B cell (primary cell): ENCODE results near the gene APOL5. TPM values are rescaled to one million over a fixed set of nuclear protein-coding genes. Genes with fewer than 3 reads are reported as not detected.

Experiments
- ATAC-seq: fragments of 200-7000 bp; cut with Tn5 transposase; one replicate; pipeline ENCODE4 v1.10.0; 2021; ENCODE audit warnings: low read depth, mild to moderate bottlenecking, moderate number of reproducible peaks, moderate library complexity
- CTCF ChIA-PET: fragments of 350-600 bp; sonication (Branson Sonifier 250); formaldehyde crosslinking; loops from one replicate; lab custom pipeline; 2021; ENCODE audit warnings: antibody characterized with exemption, inconsistent platforms; lab: Charles Lee
- POLR2A ChIA-PET: fragments of 350-600 bp; sonication (Branson Sonifier 250); formaldehyde crosslinking; loops from one replicate; lab custom pipeline; 2021; ENCODE audit warnings: antibody characterized with exemption; lab: Charles Lee
- DNase-seq: peaks from one replicate; pipeline ENCODE4 v3.0.0; 2013
- H2AFZ ChIP-seq: 2 replicates; pipeline ENCODE4 v1.6.1; 2012; ENCODE audit warnings: mild to moderate bottlenecking, low read depth, low read length; ENCODE audit not compliant: insufficient read depth, poor library complexity, severe bottlenecking
- H3K27ac ChIP-seq, 2 donors: 1 replicate in 1 of 2; 2 replicates in 1 of 2; pipeline ENCODE4 v1.5.1; 2012 to 2013; ENCODE audit warnings: low read length in 2 of 2, mild to moderate bottlenecking in 2 of 2, moderate library complexity in 1 of 2
- H3K27me3 ChIP-seq, 4 experiments: fragments of 200-600 bp in 1 of 4; sonication (generic) in 1 of 4; replicated peaks in 1 of 4; 1 replicate in 2 of 4; 2 replicates in 2 of 4; pipeline versions ENCODE4 v1.6.1 to v1.7.0; 2013 to 2016; ENCODE audit warnings: low read length in 3 of 4, mild to moderate bottlenecking in 2 of 4, mixed read lengths in 1 of 4, moderate library complexity in 1 of 4; ENCODE audit not compliant: insufficient read depth in 4 of 4, control insufficient read depth in 3 of 4; ENCODE audit errors: control extremely low read depth in 1 of 4
- H3K36me3 ChIP-seq, 2 experiments: replicated peaks in 1 of 2; 1 replicate in 1 of 2; 2 replicates in 1 of 2; pipeline versions ENCODE4 v1.6.1 to v1.7.1; 2013; ENCODE audit warnings: low read length in 1 of 2; ENCODE audit not compliant: insufficient read depth in 2 of 2, control insufficient read depth in 1 of 2; ENCODE audit errors: control extremely low read depth in 1 of 2, extremely low read depth in 1 of 2
- H3K4me1 ChIP-seq, 2 donors: fragments of 200-600 bp in 1 of 2; sonication (generic) in 1 of 2; 1 replicate in 1 of 2; 2 replicates in 1 of 2; pipeline versions ENCODE4 v1.5.1 to v1.6.1; 2013 to 2017; ENCODE audit warnings: low read length in 2 of 2; ENCODE audit not compliant: control insufficient read depth in 2 of 2, insufficient read depth in 2 of 2
- H3K4me2 ChIP-seq: replicated peaks from 2 replicates; pipeline ENCODE3; 2012; ENCODE audit warnings: mild to moderate bottlenecking, low read depth, low read length; ENCODE audit not compliant: poor library complexity, severe bottlenecking
- H3K4me3 ChIP-seq, 5 experiments: fragments of 200-600 bp in 1 of 5; sonication (generic) in 1 of 5; 1 replicate in 3 of 5; 2 replicates in 2 of 5; pipeline versions ENCODE4 v1.5.1 to v1.7.0; 2011 to 2016; ENCODE audit warnings: low read length in 4 of 5, mild to moderate bottlenecking in 4 of 5, low read depth in 2 of 5, control low read depth in 1 of 5, moderate library complexity in 1 of 5; ENCODE audit not compliant: insufficient read depth in 1 of 5; ENCODE audit errors: control extremely low read depth in 1 of 5, extremely low read depth in 1 of 5
- H3K79me2 ChIP-seq: fragments of 200-600 bp; sonication (generic); one replicate; pipeline ENCODE4 v1.6.0; 2016; ENCODE audit warnings: low read length; ENCODE audit not compliant: control insufficient read depth, insufficient read depth
- H3K9ac ChIP-seq: fragments of 200-600 bp; sonication (generic); 2 replicates; pipeline ENCODE4 v1.6.1; 2017; ENCODE audit warnings: mild to moderate bottlenecking, low read length, moderate library complexity
- H3K9me3 ChIP-seq, 3 donors: one replicate each; pipeline versions ENCODE4 v1.6.1 to v1.7.1; 2013; ENCODE audit warnings: low read length in 2 of 3; ENCODE audit not compliant: control insufficient read depth in 2 of 3, insufficient read depth in 1 of 3; ENCODE audit errors: control extremely low read depth in 1 of 3
- H4K20me1 ChIP-seq: 2 replicates; pipeline ENCODE4 v1.6.0; 2012; ENCODE audit warnings: mild to moderate bottlenecking, low read length; ENCODE audit not compliant: insufficient read depth, control insufficient read depth, poor library complexity, severe bottlenecking
- H3K27ac Mint-ChIP-seq: one replicate; pipeline ENCODE4 v1.8.0; 2021; ENCODE audit warnings: mixed read lengths
- H3K27me3 Mint-ChIP-seq: one replicate; pipeline ENCODE4 v1.8.0; 2021; ENCODE audit warnings: mixed read lengths
- H3K4me1 Mint-ChIP-seq: one replicate; pipeline ENCODE4 v1.8.0; 2021; ENCODE audit warnings: mixed read lengths
- H3K4me3 Mint-ChIP-seq: one replicate; pipeline ENCODE4 v1.8.0; 2021; ENCODE audit warnings: mixed read lengths
- H3K9me3 Mint-ChIP-seq: one replicate; pipeline ENCODE4 v1.8.0; 2022; ENCODE audit warnings: mixed read lengths; ENCODE audit not compliant: insufficient read depth
- EZH2 ChIP-seq: IDR thresholded peaks from 2 replicates; pipeline ENCODE4 v1.6.1; 2012; ENCODE audit warnings: borderline replicate concordance, low read depth, mild to moderate bottlenecking, moderate library complexity, low read length; ENCODE audit not compliant: insufficient read depth, poor library complexity, severe bottlenecking
- WGBS: methylation state at CpG from one replicate; pipeline ENCODE4 v1.1.5; 2013; ENCODE audit warnings: missing lambda C conversion rate; ENCODE audit not compliant: insufficient coverage; 5-methylcytosine and 5-hydroxymethylcytosine counted together
- intact Hi-C: fragments of 100-400 bp; cut with micrococcal nuclease; formaldehyde crosslinking; loops from one replicate; pipeline ENCODE4 v1.10.0; 2022
- polyA plus RNA-seq: library from polyadenylated mRNA; depleted of rRNA; stranded (reverse); fragments of >200 nt; gene quantifications from 2 replicates; pipeline ENCODE4 v1.2.3, GENCODE V29; 2012
- total RNA-seq, 2 donors: library from RNA; stranded (reverse); fragments of 120-200 nt in 1 of 2; gene quantifications; 1 replicate in 1 of 2; 2 replicates in 1 of 2; pipeline versions ENCODE4 v1.2.3 to v1.2.4, GENCODE V29; 2013 to 2022
- TF ChIP-seq, protein P1 (sequence below): fragments of 200-600 bp; IDR thresholded peaks from one replicate; pipeline ENCODE4 v1.8.0; 2022; ENCODE audit warnings: antibody characterized with exemption, mild to moderate bottlenecking

APOL5 gene
- total and polyA plus RNA-seq, 2 donors (not counting 1 experiment from before 2014, with no cell fraction given): not detected

GRCh38 chr22:35733036-35733435, 15.4 kb downstream of the APOL5 start:
- ChIA-PET POLR2A (no interaction called here), CTCF (interaction anchor here (0.6 kb wide), 1 partner anchor 577 kb away, joined by 4 read pairs; no protein-coding TSS in a partner anchor)
- H3K79me2 ChIP-seq: no peaks in the 10 kb centered on the region
- Mint-ChIP-seq H3K4me1 (no peaks in the 10 kb centered on the region), H3K27ac (no peak overlapping the region), H3K9me3 (no peaks in the 10 kb centered on the region), H3K27me3 (peaks cover 58% of the 10 kb centered on the region), H3K4me3 (no peak overlapping the region)
- no peak overlapping the region for H3K4me2 ChIP-seq
- no peak for TF ChIP-seq EZH2
- TF ChIP-seq, protein P1, sequence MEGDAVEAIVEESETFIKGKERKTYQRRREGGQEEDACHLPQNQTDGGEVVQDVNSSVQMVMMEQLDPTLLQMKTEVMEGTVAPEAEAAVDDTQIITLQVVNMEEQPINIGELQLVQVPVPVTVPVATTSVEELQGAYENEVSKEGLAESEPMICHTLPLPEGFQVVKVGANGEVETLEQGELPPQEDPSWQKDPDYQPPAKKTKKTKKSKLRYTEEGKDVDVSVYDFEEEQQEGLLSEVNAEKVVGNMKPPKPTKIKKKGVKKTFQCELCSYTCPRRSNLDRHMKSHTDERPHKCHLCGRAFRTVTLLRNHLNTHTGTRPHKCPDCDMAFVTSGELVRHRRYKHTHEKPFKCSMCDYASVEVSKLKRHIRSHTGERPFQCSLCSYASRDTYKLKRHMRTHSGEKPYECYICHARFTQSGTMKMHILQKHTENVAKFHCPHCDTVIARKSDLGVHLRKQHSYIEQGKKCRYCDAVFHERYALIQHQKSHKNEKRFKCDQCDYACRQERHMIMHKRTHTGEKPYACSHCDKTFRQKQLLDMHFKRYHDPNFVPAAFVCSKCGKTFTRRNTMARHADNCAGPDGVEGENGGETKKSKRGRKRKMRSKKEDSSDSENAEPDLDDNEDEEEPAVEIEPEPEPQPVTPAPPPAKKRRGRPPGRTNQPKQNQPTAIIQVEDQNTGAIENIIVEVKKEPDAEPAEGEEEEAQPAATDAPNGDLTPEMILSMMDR: no peak
- 88% methylated on average over 7 of the region's 10 CpGs for WGBS
- peaks cover 0 to 2% (median 0%) of the 10 kb centered on the region in 3 donors for H3K9me3 ChIP-seq
- H3K4me1 ChIP-seq: no peaks in the 10 kb centered on the region
- intact Hi-C loops: no loop called here
- H3K4me3 ChIP-seq: no peak overlapping the region
- H4K20me1 ChIP-seq: no peaks in the 10 kb centered on the region
- ATAC-seq (no peak), DNase-seq (no peak)
- no peak overlapping the region for H3K27ac ChIP-seq
- H3K36me3 ChIP-seq: no peaks in the 10 kb centered on the region
- H2AFZ ChIP-seq: no peak overlapping the region
- peaks cover 0 to 34% (median 15%) of the 10 kb centered on the region in 4 experiments for H3K27me3 ChIP-seq
- no peak overlapping the region for H3K9ac ChIP-seq

GRCh38 chr22:35733791-35734516, 16.3 kb downstream of the APOL5 start:
- no peak for ATAC-seq
- Mint-ChIP-seq H3K4me3 (no peak overlapping the region), H3K4me1 (no peaks in the 10 kb centered on the region), H3K9me3 (no peaks in the 10 kb centered on the region), H3K27me3 (peaks cover 62% of the 10 kb centered on the region), H3K27ac (no peak overlapping the region)
- Histone ChIP-seq H3K36me3 (no peaks in the 10 kb centered on the region), H3K4me3 (no peak overlapping the region), H2AFZ (no peak overlapping the region), H3K4me1 (no peaks in the 10 kb centered on the region), H3K79me2 (no peaks in the 10 kb centered on the region), H4K20me1 (no peaks in the 10 kb centered on the region), H3K9ac (no peak overlapping the region), H3K27me3 (peaks cover 0 to 33% (median 17%) of the 10 kb centered on the region in 4 experiments), H3K4me2 (no peak overlapping the region), H3K27ac (no peak overlapping the region), H3K9me3 (peaks cover 0 to 2% (median 0%) of the 10 kb centered on the region in 3 donors)
- intact Hi-C loops: no loop called here
- no peak for DNase-seq
- whole genome bisulfite sequencing: 81% methylated on average over 3 of the region's 7 CpGs
- CTCF ChIA-PET: no interaction called here
- TF ChIP-seq, protein P1: no peak
- TF ChIP-seq EZH2: no peak
- POLR2A ChIA-PET: no interaction called here
